NCI-H446 (cell line): Measurements from ENCODE around the gene ADORA2A.

Experiments used
- DNase-seq, 2 experiments: peaks; one replicate each; lab custom pipeline; 2025; lab: John Stamatoyannopoulos, UW

The ADORA2A gene

DNA sequence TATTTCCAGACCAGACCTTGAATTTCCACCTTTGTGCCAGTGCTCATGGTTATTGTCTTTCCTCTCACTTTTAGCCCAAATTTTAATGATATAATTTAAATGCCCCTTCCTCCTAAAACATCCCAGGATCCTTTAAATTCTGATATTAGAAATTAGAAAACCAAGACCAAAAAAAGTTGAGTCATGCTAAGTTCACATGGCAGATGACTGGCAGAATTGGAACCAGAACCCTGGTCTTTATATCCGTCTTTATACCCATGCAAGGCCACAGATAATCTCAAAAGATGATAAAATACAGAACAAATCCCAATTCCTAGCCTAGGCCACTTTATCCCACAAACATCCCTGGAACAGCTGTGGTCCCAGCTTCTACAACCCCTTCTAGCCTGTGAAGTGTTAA lies 26.5 kb downstream of the ADORA2A start:
- no peak for DNase-seq

DNA sequence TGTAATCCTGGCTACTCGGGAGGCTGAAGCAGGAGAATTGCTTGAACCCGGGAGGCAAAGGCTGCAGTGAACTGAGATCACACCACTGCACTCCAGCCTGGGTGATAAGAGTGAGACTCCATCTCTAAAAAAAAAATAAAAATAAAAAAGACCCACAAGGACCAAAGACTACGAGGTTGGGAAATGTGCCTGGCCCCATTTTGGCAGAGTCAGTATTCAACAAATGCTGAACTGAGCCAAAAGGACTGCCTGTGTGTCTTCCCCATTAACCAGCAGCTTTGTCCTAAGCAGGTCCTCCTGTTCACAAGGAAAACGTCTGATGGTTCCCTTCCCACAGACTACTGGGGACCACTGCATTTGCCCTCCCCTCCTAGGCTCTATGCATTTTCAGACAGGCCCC lies 27.6 kb downstream of the ADORA2A start:
- DNase-seq = no peak

- no peak for DNase-seq
Measured at GRCh38 chr22:24455751-24456426, 28.5 kb downstream of the ADORA2A start.

- DNase-seq = no peak
Measured at GRCh38 chr22:24457894-24458420, 30.6 kb downstream of the ADORA2A start.

GRCh38 chr22:24459911-24460310 lies 32.5 kb downstream of the ADORA2A start:
- DNase-seq = no peak

- DNase-seq = no peak
Measured at GRCh38 chr22:24460418-24461089, 33.2 kb downstream of the ADORA2A start.

GRCh38 chr22:24463071-24463760 lies 35.8 kb downstream of the ADORA2A start:
- no peak for DNase-seq

DNA sequence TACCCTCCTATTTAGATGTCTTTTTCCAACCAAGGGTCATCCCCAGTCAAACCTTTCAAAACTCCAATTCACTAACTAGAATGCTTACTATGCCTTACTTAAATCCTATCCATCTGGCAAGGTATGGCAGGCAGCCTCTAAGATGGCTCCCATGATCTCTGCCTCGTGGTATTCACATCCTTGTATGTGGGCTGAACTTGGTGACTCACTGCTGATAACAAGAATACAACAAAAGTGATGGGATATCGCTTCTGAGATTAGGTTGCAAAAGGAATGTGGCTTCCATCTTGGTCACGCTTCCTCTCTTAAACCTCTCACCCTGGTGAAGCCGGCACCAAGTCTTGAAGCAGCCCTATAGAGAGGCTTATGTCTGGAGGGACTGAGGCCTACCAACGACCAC lies 38.2 kb downstream of the ADORA2A start:
- no peak for DNase-seq

DNA sequence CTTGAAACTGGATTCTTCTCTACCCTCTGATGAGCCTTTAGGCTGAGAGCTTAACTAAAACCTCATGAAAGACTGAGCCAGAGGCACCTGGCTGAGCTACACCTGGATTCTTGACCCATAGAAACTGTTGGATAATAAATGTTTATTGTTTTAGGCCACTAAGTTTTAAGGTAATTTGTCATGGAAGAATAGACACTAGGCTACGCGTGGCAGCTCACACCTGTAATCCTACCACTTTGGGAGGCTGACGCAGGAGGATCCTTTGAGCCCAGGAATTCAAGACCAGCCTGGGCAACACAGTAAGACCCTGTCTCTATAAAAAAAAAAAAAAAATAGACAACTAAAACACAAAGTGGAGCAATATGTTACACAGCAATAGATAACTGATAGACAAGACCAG lies 38.6 kb downstream of the ADORA2A start:
- no peak for DNase-seq

GRCh38 chr22:24466716-24467328 lies 39.4 kb downstream of the ADORA2A start:
- DNase-seq = peak in 1 of 2 experiments; percentile 47

DNA sequence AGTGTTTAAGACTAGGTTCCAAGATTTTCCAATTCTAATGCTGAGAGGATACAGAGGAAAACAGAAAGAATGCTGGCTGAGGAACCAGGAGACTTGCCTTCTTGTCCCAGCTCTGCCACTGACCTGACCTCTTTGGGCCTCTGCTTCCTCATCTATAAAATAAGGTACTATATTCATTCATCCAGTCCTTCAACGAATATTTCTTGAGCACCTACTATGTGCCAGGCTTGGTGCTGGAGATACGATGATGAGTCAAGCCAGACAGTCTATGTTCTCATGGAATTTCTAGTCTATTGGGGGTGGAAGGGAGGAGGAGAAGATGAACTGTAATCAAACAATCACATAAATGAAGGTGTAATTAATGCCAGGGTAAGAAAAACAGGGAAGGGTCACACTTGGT lies 39.9 kb downstream of the ADORA2A start:
- no peak for DNase-seq

DNA sequence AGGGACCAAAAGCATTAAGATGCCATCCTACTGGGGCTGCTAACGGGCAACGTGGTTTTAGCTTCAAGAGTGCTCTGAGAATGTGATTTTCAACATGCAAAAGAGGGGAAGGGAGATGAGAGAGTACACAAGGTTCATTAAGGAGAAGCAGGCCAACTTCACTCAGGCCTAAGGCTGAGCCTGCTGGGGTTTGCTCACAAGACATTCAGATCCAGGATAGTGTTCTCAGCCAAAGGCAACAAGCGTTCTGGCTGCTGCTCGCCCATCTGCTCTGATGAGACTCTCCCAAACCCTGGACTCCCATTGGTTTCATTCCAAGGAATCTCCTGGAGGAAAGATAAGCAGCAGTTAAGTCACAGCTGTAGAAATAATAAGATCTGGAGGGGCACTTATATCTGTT lies 44.2 kb downstream of the ADORA2A start:
- peak; percentile 51 to 93 for DNase-seq

DNA sequence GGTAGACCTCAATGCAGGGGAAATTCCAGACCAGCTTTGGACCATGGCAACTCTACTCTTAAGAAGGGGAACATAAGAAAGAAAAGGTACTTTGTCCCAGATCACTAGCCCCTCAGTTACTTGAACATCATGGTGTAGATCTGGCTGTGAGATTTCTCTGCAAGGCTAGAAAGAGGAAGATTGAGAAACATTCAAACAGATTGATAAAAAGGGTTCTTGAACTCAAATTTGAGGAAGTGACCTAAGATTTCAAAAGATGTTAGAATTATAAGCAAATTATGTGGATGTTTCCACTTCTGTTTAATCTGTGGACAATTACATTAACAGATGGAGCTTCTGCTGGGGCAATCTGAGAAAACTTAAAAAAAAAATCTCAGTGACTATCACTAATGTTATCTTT lies 45.9 kb downstream of the ADORA2A start:
- DNase-seq = no peak

DNA sequence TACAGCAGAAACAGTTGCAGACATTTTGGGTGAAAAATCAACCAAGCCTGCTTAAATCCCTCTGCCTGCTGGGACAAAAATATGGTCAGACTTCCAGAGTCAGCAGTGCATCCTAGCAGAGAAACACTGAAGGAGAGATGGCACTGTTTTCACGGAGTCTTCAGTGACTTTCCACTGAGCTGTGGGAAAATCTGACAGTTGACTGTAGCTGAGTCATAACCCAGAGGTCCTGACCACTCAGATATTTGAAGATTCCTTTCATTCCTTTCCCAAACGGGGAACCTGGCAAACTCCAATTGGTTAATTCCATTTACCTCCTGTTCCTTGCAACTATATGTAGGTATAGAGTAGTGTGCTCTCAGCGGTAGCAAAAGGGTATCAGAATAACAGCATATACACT lies 46.8 kb downstream of the ADORA2A start:
- no peak for DNase-seq

DNA sequence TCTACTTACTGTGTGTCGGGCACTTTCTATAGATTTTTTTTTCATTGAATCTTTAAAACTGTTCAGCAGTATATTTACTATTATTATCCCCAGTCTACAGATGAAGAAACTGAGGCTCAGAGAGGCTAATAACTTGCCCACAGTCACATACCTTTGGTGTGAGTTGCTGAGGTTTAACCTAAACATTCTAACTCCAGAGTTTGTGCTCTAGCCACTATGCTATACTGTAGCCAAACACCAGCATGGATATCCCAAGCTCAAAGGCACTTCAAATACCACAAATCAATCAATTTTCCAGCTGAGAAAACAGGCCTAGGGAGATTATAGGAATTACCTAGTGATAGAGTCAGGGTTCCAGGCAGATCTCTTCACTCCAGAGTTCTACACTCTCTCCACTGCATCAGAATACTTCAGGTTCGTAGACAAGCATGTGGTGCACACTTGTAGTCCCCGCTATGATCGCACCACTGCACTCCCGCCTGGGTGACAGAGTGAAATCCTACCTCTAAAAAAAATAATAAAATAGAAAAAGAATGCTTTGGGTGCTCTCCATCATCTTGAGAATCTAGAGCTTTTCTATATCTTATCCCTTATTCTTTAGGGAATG lies 47.4 kb downstream of the ADORA2A start:
- no peak for DNase-seq

- DNase-seq = no peak
Measured at GRCh38 chr22:24481641-24482040, 54.2 kb downstream of the ADORA2A start.

GRCh38 chr22:24482575-24482974 lies 55.2 kb downstream of the ADORA2A start:
- DNase-seq = peak in 1 of 2 experiments; percentile 10

GRCh38 chr22:24482998-24483397 lies 55.6 kb downstream of the ADORA2A start:
- DNase-seq = no peak

- DNase-seq = no peak
Measured at GRCh38 chr22:24483976-24484545, 56.7 kb downstream of the ADORA2A start.

DNA sequence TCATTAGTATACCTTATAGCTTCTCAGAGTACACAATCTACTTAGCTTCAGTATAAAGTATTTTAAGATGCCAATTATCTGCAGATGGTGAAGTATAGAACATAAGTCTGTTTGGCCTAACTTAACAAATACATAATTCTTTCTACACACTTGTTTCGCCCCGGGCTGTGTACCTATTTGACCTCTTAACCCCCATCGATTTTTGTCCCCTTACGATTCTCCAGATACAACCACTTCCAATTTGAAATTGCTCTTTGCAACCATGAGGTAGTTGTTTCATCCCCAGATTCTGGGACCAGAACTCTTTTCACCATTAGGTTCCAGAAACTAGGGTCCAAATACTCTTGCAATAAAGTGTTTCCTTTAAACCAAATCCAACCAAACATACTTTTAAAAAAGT lies 57.8 kb downstream of the ADORA2A start:
- no peak for DNase-seq

- no peak for DNase-seq
Measured at GRCh38 chr22:24485608-24486007, 58.2 kb downstream of the ADORA2A start.

- no peak for DNase-seq
Measured at GRCh38 chr22:24486501-24486921, 59.1 kb downstream of the ADORA2A start.
